GM12878 (cell line): Measurements from ENCODE around the gene COL23A1. TPM values are rescaled to one million over a fixed set of nuclear protein-coding genes. Genes with fewer than 3 reads are reported as not detected.

Experiments used
- ATAC-seq: fragments of 200-7000 bp; cut with Tn5 transposase; 3 replicates; pipeline ENCODE4 v1.9.1; 2020; ENCODE audit warnings: mild to moderate bottlenecking, moderate library complexity
- BruUV-seq: library from RNA; stranded (reverse); fragments of 400-500 nt; replicated peaks from 2 replicates; lab custom pipeline; 2021; lab: Mats Ljungman, UMichigan
- CTCF ChIA-PET: fragments of 300-600 bp; sonication (Branson Sonifier 250); formaldehyde crosslinking; extraction: SDS; loops from one replicate; lab custom pipeline; 2021; ENCODE audit warnings: inconsistent platforms; lab: Yijun Ruan, JAX
- POLR2A ChIA-PET: fragments of 350-600 bp; formaldehyde crosslinking; extraction: SDS; loops from one replicate; lab custom pipeline; 2021; ENCODE audit warnings: inconsistent platforms; lab: Charles Lee
- RAD21 ChIA-PET: fragments of 300-600 bp; sonication (Branson Sonifier 250); formaldehyde crosslinking; loops from one replicate; lab custom pipeline; 2023; ENCODE audit warnings: antibody characterized with exemption; ENCODE audit not compliant: unreplicated experiment; lab: Charles Lee
- SMC1A ChIA-PET: fragments of 300-600 bp; sonication (Branson Sonifier 250); formaldehyde crosslinking; loops from one replicate; lab custom pipeline; 2023; ENCODE audit not compliant: unreplicated experiment, uncharacterized antibody; lab: Charles Lee
- DNase-seq: peaks from one replicate; pipeline ENCODE4 v3.0.0-alpha.2; 2011; ENCODE audit warnings: low read depth, low spot score
- FAIRE-seq: peaks from 3 replicates; lab custom pipeline; 2011; peaks lifted over from hg19 to GRCh38; lab: Jason Lieb, UNC
- H2AFZ ChIP-seq: 2 replicates; pipeline ENCODE4 v1.6.0; 2011; ENCODE audit warnings: low read depth, low read length, control low read depth; ENCODE audit not compliant: control insufficient read depth
- H3K27ac ChIP-seq: 2 replicates; pipeline ENCODE4 v1.5.1; 2011; ENCODE audit warnings: control low read depth; ENCODE audit not compliant: control insufficient read depth, insufficient read depth
- H3K27me3 ChIP-seq, 2 experiments: replicated peaks in 1 of 2; 2 replicates each; pipeline versions ENCODE4 v1.6.0 to v1.6.1; 2011; ENCODE audit warnings: low read length in 1 of 2; ENCODE audit not compliant: control insufficient read depth in 2 of 2, insufficient read depth in 2 of 2
- H3K36me3 ChIP-seq, 2 experiments: 2 replicates each; pipeline ENCODE4 v1.5.1; 2011; ENCODE audit warnings: low read length in 1 of 2; ENCODE audit not compliant: control insufficient read depth in 2 of 2, insufficient read depth in 2 of 2
- H3K4me1 ChIP-seq: 2 replicates; pipeline ENCODE4 v1.6.1; 2011; ENCODE audit warnings: mild to moderate bottlenecking, low read length, moderate library complexity, mixed read lengths; ENCODE audit not compliant: control insufficient read depth, insufficient read depth
- H3K4me2 ChIP-seq: 2 replicates; pipeline ENCODE4 v1.6.0; 2011; ENCODE audit warnings: control low read depth; ENCODE audit not compliant: control insufficient read depth, insufficient read depth
- H3K4me3 ChIP-seq: fragments of 200-600 bp; sonication (generic); 2 replicates; pipeline ENCODE4 v1.5.1; 2016
- H3K79me2 ChIP-seq: 2 replicates; pipeline ENCODE4 v1.6.0; 2011; ENCODE audit warnings: low read length; ENCODE audit not compliant: control insufficient read depth, insufficient read depth
- H3K9ac ChIP-seq: 2 replicates; pipeline ENCODE4 v1.8.0; 2011; ENCODE audit warnings: low read length, control low read depth, mixed read lengths; ENCODE audit not compliant: control insufficient read depth, insufficient read depth
- H3K9me3 ChIP-seq: replicated peaks from 3 replicates; pipeline ENCODE4 v1.5.1; 2011; ENCODE audit warnings: mild to moderate bottlenecking, low read length; ENCODE audit not compliant: control insufficient read depth, insufficient read depth
- H4K20me1 ChIP-seq: 2 replicates; pipeline ENCODE4 v1.6.0; 2011; ENCODE audit not compliant: control insufficient read depth, insufficient read depth
- BHLHE40 ChIP-seq, 2 experiments: fragments of 450-650 bp in 1 of 2; IDR thresholded peaks; 2 replicates each; pipeline ENCODE4 v1.6.1; 2011 to 2017; ENCODE audit warnings: low read depth in 2 of 2, borderline replicate concordance in 1 of 2, improper control_type of control experiment in 1 of 2, low read length in 1 of 2, mild to moderate bottlenecking in 1 of 2
- EED ChIP-seq: sonication (generic); IDR thresholded peaks from 2 replicates; pipeline ENCODE4 v1.6.1; 2016; ENCODE audit warnings: antibody characterized with exemption, low read depth
- RAD21 ChIP-seq: IDR thresholded peaks from 2 replicates; pipeline ENCODE4 v1.6.1; 2011; ENCODE audit warnings: mild to moderate bottlenecking, low read depth, low read length, moderate library complexity; ENCODE audit not compliant: insufficient read depth
- RAD51 ChIP-seq: fragments of 450-650 bp; IDR thresholded peaks from 2 replicates; pipeline ENCODE4 v1.6.1; 2016; ENCODE audit warnings: moderate library complexity, mild to moderate bottlenecking, inconsistent platforms
- RB1 ChIP-seq: fragments of 450-650 bp; formaldehyde crosslinking; IDR thresholded peaks from 2 replicates; pipeline ENCODE4 v1.6.1; 2017; ENCODE audit warnings: mild to moderate bottlenecking, borderline replicate concordance
- SMC3 ChIP-seq: IDR thresholded peaks from 2 replicates; pipeline ENCODE4 v1.6.1; 2011; ENCODE audit warnings: low read length, improper control_type of control experiment, borderline replicate concordance
- TARDBP ChIP-seq: IDR thresholded peaks from 2 replicates; pipeline ENCODE4 v1.6.1; 2016; ENCODE audit warnings: borderline replicate concordance
- YY1 ChIP-seq: IDR thresholded peaks from 2 replicates; pipeline ENCODE4 v1.6.1; 2011; ENCODE audit warnings: low read depth, mild to moderate bottlenecking, low read length
- WGBS: methylation state at CpG from one replicate; pipeline ENCODE4 v1.1.6; 2016; ENCODE audit warnings: low lambda C conversion rate; ENCODE audit not compliant: insufficient replicate concordance, insufficient coverage; ENCODE audit errors: missing lambda C conversion rate; 5-methylcytosine and 5-hydroxymethylcytosine counted together
- in situ Hi-C: fragments of 300-500 bp; cut with MboI; formaldehyde crosslinking; loops from 9 replicates; pipeline ENCODE4 v1.14.3; 2018; ENCODE audit warnings: mixed read lengths
- intact Hi-C: fragments of 100-400 bp; cut with micrococcal nuclease; formaldehyde crosslinking; loops from one replicate; pipeline ENCODE4 v1.14.2; 2022; ENCODE audit not compliant: unreplicated experiment
- polyA plus RNA-seq, 11 experiments: library from polyadenylated mRNA; depleted of rRNA in 4 of 11; unstranded in 6 of 11; stranded (reverse) in 5 of 11; fragments of >200 nt; fragmentation: Nextera tagmentation in 4 of 11; fragmentation: Illumina TruSeq in 1 of 11; extraction: Ambion mirVana in 4 of 11; extraction: Trizol in 1 of 11; gene quantifications; 1 replicate in 1 of 11; 2 replicates in 10 of 11; pipeline versions ENCODE4 v1.2.1 to v1.2.3, GENCODE V29; 2011 to 2016; ENCODE audit warnings: inconsistent platforms in 2 of 11, missing spikeins in 2 of 11, low read depth in 1 of 11
- total RNA-seq, 4 experiments: library from RNA; depleted of rRNA in 3 of 4; stranded (reverse); fragments of >200 nt in 3 of 4; fragmentation: Illumina TruSeq in 1 of 4; extraction: Trizol in 1 of 4; gene quantifications; 2 replicates each; pipeline versions ENCODE4 v1.2.1 to v1.2.3, GENCODE V29; 2013 to 2021
- TF ChIP-seq, protein P1 (sequence below): IDR thresholded peaks from 2 replicates; pipeline ENCODE4 v1.6.1; 2012; ENCODE audit warnings: mild to moderate bottlenecking, low read depth, low read length
- TF ChIP-seq, protein P2 (sequence below), 3 experiments: IDR thresholded peaks in 2 of 3; conservative IDR thresholded peaks in 1 of 3; 2 replicates each; pipeline ENCODE4 v1.5.1; 2011; ENCODE audit warnings: low read depth in 3 of 3, low read length in 3 of 3, mild to moderate bottlenecking in 3 of 3, control low read depth in 2 of 3, moderate library complexity in 2 of 3, inconsistent platforms in 1 of 3, mixed read lengths in 1 of 3; ENCODE audit not compliant: control insufficient read depth in 2 of 3, insufficient read depth in 1 of 3; ENCODE audit errors: extremely low read depth in 1 of 3

The COL23A1 gene
- total and polyA plus RNA-seq, 10 of the 15 experiments (the other 5 are each of a cell fraction or from before 2014, with no cell fraction given): 0.03 to 0.83 (median 0.09) TPM; not detected in 5

DNA sequence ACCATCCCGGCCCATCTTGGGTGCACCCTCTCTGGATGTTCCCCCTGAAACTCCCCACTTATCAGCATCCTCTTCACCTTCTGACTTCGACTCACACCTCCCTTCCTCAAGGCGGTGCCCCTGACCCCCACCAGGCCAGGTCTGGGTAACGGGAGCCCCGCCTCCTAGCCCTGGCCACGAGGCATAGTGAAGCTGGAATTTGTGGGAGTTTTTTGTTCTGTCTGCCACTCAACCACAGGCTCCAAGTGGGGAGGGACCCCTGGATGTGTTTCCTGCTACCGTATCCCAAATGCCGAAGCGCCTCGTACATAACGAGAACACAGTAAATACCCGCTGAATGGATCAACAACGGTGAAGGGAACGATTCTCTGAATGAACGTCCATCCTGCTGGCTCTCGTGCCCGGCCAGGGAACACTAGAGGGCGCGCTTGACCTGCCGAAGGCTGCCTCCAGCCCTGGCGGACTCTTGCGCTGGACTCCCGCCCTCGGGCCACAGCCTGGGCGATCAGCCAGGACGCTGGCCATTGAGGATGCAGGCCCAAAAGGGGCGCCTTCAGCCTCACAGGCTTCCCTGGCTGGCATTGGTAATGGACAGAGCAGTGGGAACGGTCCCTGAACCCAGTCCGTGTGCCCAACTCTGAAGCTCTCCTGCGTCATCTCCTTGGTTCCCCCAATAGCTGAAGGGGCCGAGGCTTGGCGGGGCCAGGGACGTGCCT is 310.3 kb downstream of the COL23A1 start:
- ChIA-PET CTCF (interaction anchor here (0.6 to 2.7 kb wide), 7 partner anchors 204 to 1214 kb away, joined by 3 to 10 read pairs (median 5); no protein-coding TSS in a partner anchor), RAD21 (no interaction called here), SMC1A (interaction anchor here (1.8 kb wide), 1 partner anchor 1214 kb away, joined by 9 read pairs; no protein-coding TSS in a partner anchor), POLR2A (no interaction called here)
- peak overlapping the region; percentile 39; the same call in 1 of the 2 replicates for H2AFZ ChIP-seq
- no peak overlapping the region for H3K9ac ChIP-seq
- no peaks in the 10 kb centered on the region for H3K4me1 ChIP-seq
- H3K27me3 ChIP-seq: no peaks in the 10 kb centered on the region
- H3K9me3 ChIP-seq: peaks cover 4% of the 10 kb centered on the region; the same call in 2 of the 3 replicates
- no peaks in the 10 kb centered on the region for H3K79me2 ChIP-seq
- ATAC-seq (peak; percentile 99), DNase-seq (no peak), FAIRE-seq (peak; percentile 84)
- H3K27ac ChIP-seq: no peak overlapping the region
- WGBS: 15% methylated on average over 33 of the region's 33 CpGs
- no TSS peak for BruUV-seq
- TF ChIP-seq RAD21: peak; percentile 79
- TF ChIP-seq, protein P1, sequence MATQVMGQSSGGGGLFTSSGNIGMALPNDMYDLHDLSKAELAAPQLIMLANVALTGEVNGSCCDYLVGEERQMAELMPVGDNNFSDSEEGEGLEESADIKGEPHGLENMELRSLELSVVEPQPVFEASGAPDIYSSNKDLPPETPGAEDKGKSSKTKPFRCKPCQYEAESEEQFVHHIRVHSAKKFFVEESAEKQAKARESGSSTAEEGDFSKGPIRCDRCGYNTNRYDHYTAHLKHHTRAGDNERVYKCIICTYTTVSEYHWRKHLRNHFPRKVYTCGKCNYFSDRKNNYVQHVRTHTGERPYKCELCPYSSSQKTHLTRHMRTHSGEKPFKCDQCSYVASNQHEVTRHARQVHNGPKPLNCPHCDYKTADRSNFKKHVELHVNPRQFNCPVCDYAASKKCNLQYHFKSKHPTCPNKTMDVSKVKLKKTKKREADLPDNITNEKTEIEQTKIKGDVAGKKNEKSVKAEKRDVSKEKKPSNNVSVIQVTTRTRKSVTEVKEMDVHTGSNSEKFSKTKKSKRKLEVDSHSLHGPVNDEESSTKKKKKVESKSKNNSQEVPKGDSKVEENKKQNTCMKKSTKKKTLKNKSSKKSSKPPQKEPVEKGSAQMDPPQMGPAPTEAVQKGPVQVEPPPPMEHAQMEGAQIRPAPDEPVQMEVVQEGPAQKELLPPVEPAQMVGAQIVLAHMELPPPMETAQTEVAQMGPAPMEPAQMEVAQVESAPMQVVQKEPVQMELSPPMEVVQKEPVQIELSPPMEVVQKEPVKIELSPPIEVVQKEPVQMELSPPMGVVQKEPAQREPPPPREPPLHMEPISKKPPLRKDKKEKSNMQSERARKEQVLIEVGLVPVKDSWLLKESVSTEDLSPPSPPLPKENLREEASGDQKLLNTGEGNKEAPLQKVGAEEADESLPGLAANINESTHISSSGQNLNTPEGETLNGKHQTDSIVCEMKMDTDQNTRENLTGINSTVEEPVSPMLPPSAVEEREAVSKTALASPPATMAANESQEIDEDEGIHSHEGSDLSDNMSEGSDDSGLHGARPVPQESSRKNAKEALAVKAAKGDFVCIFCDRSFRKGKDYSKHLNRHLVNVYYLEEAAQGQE: no peak
- no peak for TF ChIP-seq TARDBP
- no peak for TF ChIP-seq EED
- peak; percentile 52 to 57; a peak in 2 of 4 replicates for TF ChIP-seq BHLHE40 (IDR thresholded peaks at IDR 0.05; ENCODE audit: borderline replicate concordance in 1 of 2, low read depth in 2 of 2, low read length in 1 of 2)
- no peak for TF ChIP-seq RAD51
- TF ChIP-seq SMC3: peak; percentile 86
- 0 out of 2 replicates have a peak, but pooled peaks have one; percentile 54 for TF ChIP-seq YY1
- TF ChIP-seq, protein P2, sequence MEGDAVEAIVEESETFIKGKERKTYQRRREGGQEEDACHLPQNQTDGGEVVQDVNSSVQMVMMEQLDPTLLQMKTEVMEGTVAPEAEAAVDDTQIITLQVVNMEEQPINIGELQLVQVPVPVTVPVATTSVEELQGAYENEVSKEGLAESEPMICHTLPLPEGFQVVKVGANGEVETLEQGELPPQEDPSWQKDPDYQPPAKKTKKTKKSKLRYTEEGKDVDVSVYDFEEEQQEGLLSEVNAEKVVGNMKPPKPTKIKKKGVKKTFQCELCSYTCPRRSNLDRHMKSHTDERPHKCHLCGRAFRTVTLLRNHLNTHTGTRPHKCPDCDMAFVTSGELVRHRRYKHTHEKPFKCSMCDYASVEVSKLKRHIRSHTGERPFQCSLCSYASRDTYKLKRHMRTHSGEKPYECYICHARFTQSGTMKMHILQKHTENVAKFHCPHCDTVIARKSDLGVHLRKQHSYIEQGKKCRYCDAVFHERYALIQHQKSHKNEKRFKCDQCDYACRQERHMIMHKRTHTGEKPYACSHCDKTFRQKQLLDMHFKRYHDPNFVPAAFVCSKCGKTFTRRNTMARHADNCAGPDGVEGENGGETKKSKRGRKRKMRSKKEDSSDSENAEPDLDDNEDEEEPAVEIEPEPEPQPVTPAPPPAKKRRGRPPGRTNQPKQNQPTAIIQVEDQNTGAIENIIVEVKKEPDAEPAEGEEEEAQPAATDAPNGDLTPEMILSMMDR (IDR thresholded peaks at IDR 0.05 in 2 of 3, conservative IDR thresholded peaks at IDR 0.05 in 1 of 3; ENCODE audit: control insufficient read depth in 2 of 3, extremely low read depth in 1 of 3, insufficient read depth in 1 of 3, low read depth in 3 of 3, low read length in 3 of 3): peak; percentile 84 to 94 (median 93)
- peak; percentile 52; the same call in 1 of the 2 replicates for TF ChIP-seq RB1
- intact Hi-C loops (loop anchor here (1.0 to 10.0 kb wide), 6 partner anchors 42 to 1214 kb away; partner anchors contain the start of gene ZNF354A), in situ Hi-C loops (loop anchor here (5.0 kb wide), 2 partner anchors 272 to 1217 kb away; no protein-coding TSS in a partner anchor)
- H4K20me1 ChIP-seq: no peaks in the 10 kb centered on the region
- no peak overlapping the region for H3K4me2 ChIP-seq
- no peaks in the 10 kb centered on the region for H3K36me3 ChIP-seq
- H3K4me3 ChIP-seq: no peak overlapping the region
